Left lobe of liver (tissue), 1 donor: Measurements from ENCODE around the gene PTGDS. TPM values are rescaled to one million over a fixed set of nuclear protein-coding genes. Genes with fewer than 3 reads are reported as not detected.

Experiments used
- total RNA-seq: library from RNA; stranded (reverse); gene quantifications from one replicate; pipeline ENCODE4 v1.2.1, GENCODE V29; 2021
- donor health status: DM: no; HTN: yes; CAD: no.

The PTGDS gene
- total RNA-seq, 1 donor from 2014 or later: 5.2 TPM

Other genes with a start within 250 kb of the PTGDS start
- 0.15 TPM for gene LCN10, start 234.6 kb upstream of the PTGDS start, total RNA-seq
- not detected for gene LCN6, start 229.0 kb upstream of the PTGDS start, total RNA-seq
- not detected for gene LCN8, start 219.3 kb upstream of the PTGDS start, total RNA-seq
- not detected for gene LCN15, start 213.0 kb upstream of the PTGDS start, total RNA-seq
- gene TMEM141, start 186.2 kb upstream of the PTGDS start, total RNA-seq: 55.1 TPM
- gene CCDC183, start 181.2 kb upstream of the PTGDS start, total RNA-seq: 0.75 TPM
- 18.4 TPM for gene RABL6, start 169.6 kb upstream of the PTGDS start, total RNA-seq
- 4.1 TPM for gene AJM1, start 135.0 kb upstream of the PTGDS start, total RNA-seq
- 58.2 TPM for gene PHPT1, start 128.1 kb upstream of the PTGDS start, total RNA-seq
- 28.6 TPM for gene MAMDC4, start 125.2 kb upstream of the PTGDS start, total RNA-seq
- gene EDF1, start 111.2 kb upstream of the PTGDS start, total RNA-seq: 232 TPM
- 7.4 TPM for gene TRAF2, start 91.0 kb upstream of the PTGDS start, total RNA-seq
- gene FBXW5, start 32.8 kb upstream of the PTGDS start, total RNA-seq: 112 TPM
- gene C8G, start 32.3 kb upstream of the PTGDS start, total RNA-seq: 411 TPM
- gene LCN12, start 25.2 kb upstream of the PTGDS start, total RNA-seq: 30.3 TPM
- not detected for gene LCNL1, start 5.5 kb downstream of the PTGDS start, total RNA-seq
- gene PAXX, start 14.9 kb downstream of the PTGDS start, total RNA-seq: 27.3 TPM
- not detected for gene CLIC3, start 19.1 kb downstream of the PTGDS start, total RNA-seq
- 61.2 TPM for gene ABCA2, start 50.7 kb downstream of the PTGDS start, total RNA-seq
- gene FUT7, start 54.6 kb downstream of the PTGDS start, total RNA-seq: 0.08 TPM
- gene NPDC1, start 68.7 kb downstream of the PTGDS start, total RNA-seq: 16.6 TPM
- gene ENTPD2, start 76.6 kb downstream of the PTGDS start, total RNA-seq: 1.7 TPM
- gene SAPCD2, start 93.1 kb downstream of the PTGDS start, total RNA-seq: 0.15 TPM
- gene UAP1L1, start 100.0 kb downstream of the PTGDS start, total RNA-seq: 1.8 TPM
- 27.4 TPM for gene MAN1B1, start 109.5 kb downstream of the PTGDS start, total RNA-seq
- 87.0 TPM for gene DPP7, start 137.2 kb downstream of the PTGDS start, total RNA-seq
- gene GRIN1, start 161.7 kb downstream of the PTGDS start, total RNA-seq: not detected
- not detected for gene LRRC26, start 192.5 kb downstream of the PTGDS start, total RNA-seq
- gene TMEM210, start 194.6 kb downstream of the PTGDS start, total RNA-seq: not detected
- 35.5 TPM for gene ANAPC2, start 211.1 kb downstream of the PTGDS start, total RNA-seq
- 29.4 TPM for gene SSNA1, start 211.2 kb downstream of the PTGDS start, total RNA-seq
- gene TPRN, start 223.2 kb downstream of the PTGDS start, total RNA-seq: 13.7 TPM
- gene TMEM203, start 228.1 kb downstream of the PTGDS start, total RNA-seq: 24.5 TPM
- gene NDOR1, start 228.2 kb downstream of the PTGDS start, total RNA-seq: 10.1 TPM
- 7.3 TPM for gene RNF208, start 244.7 kb downstream of the PTGDS start, total RNA-seq
- 0.81 TPM for gene CYSRT1, start 247.7 kb downstream of the PTGDS start, total RNA-seq
- not detected for gene RNF224, start 250.0 kb downstream of the PTGDS start, total RNA-seq